OCI-LY3 (cell line): ENCODE results near the gene SLC24A4.

Experiments
- H2AFZ ChIP-seq: fragments of 200-600, 300-600 bp; shearing (Covaris generic); 2 replicates; pipeline ENCODE4 v1.6.0; 2014; ENCODE audit warnings: antibody characterized with exemption, low read depth, low read length
- H3K27ac ChIP-seq: fragments of 200-600, 300-600 bp; sonication (generic); 2 replicates; pipeline ENCODE4 v1.5.1; 2014; ENCODE audit warnings: mild to moderate bottlenecking, low read length, moderate library complexity, mixed read lengths
- H3K27me3 ChIP-seq: fragments of 200-600, 300-600 bp; sonication (generic); 2 replicates; pipeline ENCODE4 v1.6.1; 2014; ENCODE audit warnings: low read depth, low read length, mixed read lengths
- H3K36me3 ChIP-seq: fragments of 200-600, 300-600 bp; sonication (generic); replicated peaks from 2 replicates; pipeline ENCODE3; 2014; ENCODE audit warnings: low read depth, low read length, mixed read lengths
- H3K4me1 ChIP-seq: fragments of 300-600, 200-600 bp; sonication (generic); 2 replicates; pipeline ENCODE4 v1.6.1; 2014; ENCODE audit warnings: low read length, mixed read lengths
- H3K4me2 ChIP-seq: fragments of 200-600, 300-600 bp; sonication (generic); 2 replicates; pipeline ENCODE4 v1.6.1; 2014; ENCODE audit warnings: low read length, mixed read lengths
- H3K4me3 ChIP-seq: fragments of 300-600, 200-600 bp; sonication (generic); 2 replicates; pipeline ENCODE4 v1.5.1; 2014; ENCODE audit warnings: antibody characterized with exemption, mild to moderate bottlenecking, low read length, moderate library complexity
- H3K79me2 ChIP-seq: fragments of 300-600, 200-600 bp; shearing (Covaris generic); 2 replicates; pipeline ENCODE4 v1.6.1; 2014; ENCODE audit warnings: mild to moderate bottlenecking, low read length, mixed read lengths
- H3K9ac ChIP-seq: fragments of 300-600, 200-600 bp; shearing (Covaris generic); 2 replicates; pipeline ENCODE4 v1.6.0; 2014; ENCODE audit warnings: mild to moderate bottlenecking, low read length, moderate library complexity
- H3K9me3 ChIP-seq: fragments of 200-600, 300-600 bp; shearing (Covaris generic); 2 replicates; pipeline ENCODE4 v1.6.1; 2014; ENCODE audit warnings: low read length, mixed read lengths; ENCODE audit not compliant: insufficient read depth
- H4K20me1 ChIP-seq: fragments of 200-600, 300-600 bp; sonication (generic); 2 replicates; pipeline ENCODE4 v1.6.1; 2016; ENCODE audit warnings: low read length, mixed read lengths; ENCODE audit not compliant: insufficient read depth
- CTCF ChIP-seq: fragments of 200-600, 300-600 bp; sonication (generic); IDR thresholded peaks from 2 replicates; pipeline ENCODE4 v1.5.1; 2014; ENCODE audit warnings: antibody characterized with exemption, low read length, low read depth
- EZH2phosphoT487 ChIP-seq: fragments of 200-600 bp; shearing (Covaris generic); IDR thresholded peaks from 2 replicates; pipeline ENCODE4 v1.6.1; 2018; ENCODE audit warnings: antibody characterized with exemption, mixed run types, low read depth

Gene SLC24A4

GRCh38 chr14:92546347-92547053 lies 223.5 kb downstream of the SLC24A4 start:
- Histone ChIP-seq H3K9ac (no peak overlapping the region), H3K4me2 (no peak overlapping the region), H2AFZ (no peak overlapping the region), H4K20me1 (no peaks in the 10 kb centered on the region), H3K36me3 (no peaks in the 10 kb centered on the region), H3K27me3 (peaks cover 7% of the 10 kb centered on the region), H3K4me1 (peaks cover 24% of the 10 kb centered on the region), H3K79me2 (no peaks in the 10 kb centered on the region), H3K27ac (no peak overlapping the region), H3K4me3 (no peak overlapping the region), H3K9me3 (no peaks in the 10 kb centered on the region)
- TF ChIP-seq EZH2phosphoT487 = no peak

- H3K9ac ChIP-seq = no peak overlapping the region
- H4K20me1 ChIP-seq = no peaks in the 10 kb centered on the region
- TF ChIP-seq CTCF = no peak
- no peak for TF ChIP-seq EZH2phosphoT487
- no peak overlapping the region for H3K4me2 ChIP-seq
- H3K4me1 ChIP-seq = peaks cover 33% of the 10 kb centered on the region
- no peak overlapping the region for H2AFZ ChIP-seq
- H3K27ac ChIP-seq = no peak overlapping the region
- H3K27me3 ChIP-seq = peaks cover 22% of the 10 kb centered on the region
- no peaks in the 10 kb centered on the region for H3K79me2 ChIP-seq
- no peak overlapping the region for H3K4me3 ChIP-seq
- no peaks in the 10 kb centered on the region for H3K9me3 ChIP-seq
- H3K36me3 ChIP-seq = no peaks in the 10 kb centered on the region
These were observed 226.3 kb downstream of the SLC24A4 start for GRCh38 chr14:92549105-92549858.

- no peaks in the 10 kb centered on the region for H3K36me3 ChIP-seq
- H3K9me3 ChIP-seq = no peaks in the 10 kb centered on the region
- H3K4me1 ChIP-seq = peaks cover 28% of the 10 kb centered on the region
- H3K27ac ChIP-seq = no peak overlapping the region
- TF ChIP-seq CTCF (no peak), EZH2phosphoT487 (no peak)
- H4K20me1 ChIP-seq = no peaks in the 10 kb centered on the region
- H2AFZ ChIP-seq = no peak overlapping the region
- H3K9ac ChIP-seq = no peak overlapping the region
- H3K4me2 ChIP-seq = no peak overlapping the region
- H3K27me3 ChIP-seq = peaks cover 22% of the 10 kb centered on the region
- H3K79me2 ChIP-seq = no peaks in the 10 kb centered on the region
- H3K4me3 ChIP-seq = no peak overlapping the region
These were observed 226.9 kb downstream of the SLC24A4 start for GRCh38 chr14:92549859-92550230.
